Subcutaneous adipose tissue (tissue), 4 donors: Measurements from ENCODE around the gene SEMA7A. TPM values are rescaled to one million over a fixed set of nuclear protein-coding genes. Genes with fewer than 3 reads are reported as not detected.

Experiments
- total RNA-seq, 4 donors: library from RNA; depleted of rRNA; stranded (reverse); fragments of >200 nt; gene quantifications; one replicate each; pipeline ENCODE4 v1.1.0, GENCODE V29; 2016
- TF ChIP-seq, protein P1 (sequence below): fragments of 450-650 bp; IDR thresholded peaks from one replicate; pipeline ENCODE4 v1.5.1; 2016; ENCODE audit warnings: low read depth, mild to moderate bottlenecking, control low read depth, antibody characterized with exemption, moderate library complexity

Gene SEMA7A
- total RNA-seq, 4 donors from 2014 or later, result 0.38 to 2.4 (median 0.74) TPM

DNA sequence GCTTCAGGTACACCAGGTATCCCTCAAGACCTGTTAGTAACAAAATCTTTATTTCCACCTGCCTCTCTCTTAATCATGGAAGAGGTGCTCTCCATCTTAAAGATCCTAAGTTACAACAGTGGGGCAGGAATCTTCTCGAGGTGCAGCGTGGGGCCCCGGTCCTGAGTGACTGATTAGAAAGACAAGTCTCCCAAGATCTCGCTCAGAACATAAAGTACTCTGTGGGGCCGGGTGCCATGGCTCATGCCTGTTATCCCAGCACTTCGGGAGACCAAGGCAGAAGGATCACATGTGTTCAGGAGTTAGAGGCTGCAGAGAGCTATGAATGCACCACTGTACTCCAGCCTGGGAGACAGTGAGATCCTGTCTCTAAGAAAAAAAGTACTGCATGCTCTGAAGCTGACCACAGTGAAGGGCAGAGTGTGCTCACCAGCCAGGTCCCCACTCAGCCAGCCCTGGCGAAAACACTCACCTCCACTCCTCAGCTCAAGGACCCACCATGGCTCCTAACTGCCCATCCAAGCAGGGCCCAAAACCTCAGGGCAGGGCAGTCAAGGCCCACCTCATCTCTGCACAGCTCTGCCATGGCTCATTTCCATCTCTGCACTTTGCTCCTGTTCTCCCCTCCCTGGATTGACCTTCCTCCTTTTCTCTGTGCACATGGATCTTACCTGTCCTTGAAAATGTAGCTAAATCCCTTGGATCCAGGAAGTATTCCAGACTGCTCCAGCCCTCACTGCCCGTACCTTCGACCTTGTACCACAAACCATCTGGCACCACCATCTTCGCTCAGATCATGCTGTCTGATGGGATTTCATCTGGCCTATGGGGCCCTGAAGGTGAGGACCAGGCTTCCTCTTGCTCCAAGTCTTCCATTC, 7.1 kb downstream of the SEMA7A start:
- TF ChIP-seq, protein P1, sequence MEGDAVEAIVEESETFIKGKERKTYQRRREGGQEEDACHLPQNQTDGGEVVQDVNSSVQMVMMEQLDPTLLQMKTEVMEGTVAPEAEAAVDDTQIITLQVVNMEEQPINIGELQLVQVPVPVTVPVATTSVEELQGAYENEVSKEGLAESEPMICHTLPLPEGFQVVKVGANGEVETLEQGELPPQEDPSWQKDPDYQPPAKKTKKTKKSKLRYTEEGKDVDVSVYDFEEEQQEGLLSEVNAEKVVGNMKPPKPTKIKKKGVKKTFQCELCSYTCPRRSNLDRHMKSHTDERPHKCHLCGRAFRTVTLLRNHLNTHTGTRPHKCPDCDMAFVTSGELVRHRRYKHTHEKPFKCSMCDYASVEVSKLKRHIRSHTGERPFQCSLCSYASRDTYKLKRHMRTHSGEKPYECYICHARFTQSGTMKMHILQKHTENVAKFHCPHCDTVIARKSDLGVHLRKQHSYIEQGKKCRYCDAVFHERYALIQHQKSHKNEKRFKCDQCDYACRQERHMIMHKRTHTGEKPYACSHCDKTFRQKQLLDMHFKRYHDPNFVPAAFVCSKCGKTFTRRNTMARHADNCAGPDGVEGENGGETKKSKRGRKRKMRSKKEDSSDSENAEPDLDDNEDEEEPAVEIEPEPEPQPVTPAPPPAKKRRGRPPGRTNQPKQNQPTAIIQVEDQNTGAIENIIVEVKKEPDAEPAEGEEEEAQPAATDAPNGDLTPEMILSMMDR, result no peak

DNA sequence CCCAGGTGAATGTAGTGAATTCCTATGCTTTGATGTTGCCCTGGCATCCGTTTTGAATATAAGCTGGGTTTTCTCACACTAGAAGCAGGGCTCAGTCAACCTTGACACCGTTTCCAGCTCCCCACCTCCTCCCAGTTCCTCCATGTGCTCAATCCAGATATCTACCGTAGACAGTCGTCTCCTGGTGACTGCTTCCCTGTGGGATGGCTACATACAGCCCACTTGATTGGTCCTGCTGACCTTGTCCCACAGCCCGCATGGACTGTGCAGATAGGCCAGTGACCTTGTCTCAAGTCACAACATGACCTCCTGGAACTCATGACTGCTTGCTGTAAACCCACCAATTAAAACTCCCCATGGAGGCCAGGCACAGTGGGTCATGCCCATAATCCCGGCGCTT, 8.1 kb downstream of the SEMA7A start:
- TF ChIP-seq, protein P1, result no peak

DNA sequence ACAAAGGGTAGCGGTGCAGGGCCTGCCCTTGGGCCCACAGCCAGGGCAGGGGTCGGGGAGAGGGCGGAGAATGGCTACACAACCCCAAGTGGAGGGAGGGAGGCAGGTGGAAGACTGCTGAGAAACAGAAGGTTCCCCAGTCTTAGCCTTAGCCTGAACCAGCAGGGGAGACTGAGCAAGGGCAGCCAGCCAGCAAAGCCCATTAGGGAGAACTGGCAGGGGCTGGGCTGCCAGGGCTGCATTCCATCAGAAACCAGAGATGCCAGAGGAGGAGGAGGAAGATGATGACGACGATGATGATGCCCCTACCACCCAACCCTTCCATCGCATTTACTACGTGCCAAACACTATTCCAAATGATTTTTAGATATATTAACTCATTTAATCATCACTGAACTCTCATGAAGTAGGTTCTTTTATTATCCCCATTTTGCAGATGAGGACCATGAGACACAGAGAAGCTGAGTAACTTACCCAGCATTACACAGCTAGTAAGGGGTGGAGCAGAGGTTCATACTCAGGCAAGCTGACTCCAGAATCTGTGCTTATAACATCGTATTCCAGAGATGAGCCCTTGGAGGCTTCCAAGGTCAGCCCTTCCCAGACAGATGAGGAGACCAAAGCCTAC, 8.7 kb downstream of the SEMA7A start:
- TF ChIP-seq, protein P1, result no peak

DNA sequence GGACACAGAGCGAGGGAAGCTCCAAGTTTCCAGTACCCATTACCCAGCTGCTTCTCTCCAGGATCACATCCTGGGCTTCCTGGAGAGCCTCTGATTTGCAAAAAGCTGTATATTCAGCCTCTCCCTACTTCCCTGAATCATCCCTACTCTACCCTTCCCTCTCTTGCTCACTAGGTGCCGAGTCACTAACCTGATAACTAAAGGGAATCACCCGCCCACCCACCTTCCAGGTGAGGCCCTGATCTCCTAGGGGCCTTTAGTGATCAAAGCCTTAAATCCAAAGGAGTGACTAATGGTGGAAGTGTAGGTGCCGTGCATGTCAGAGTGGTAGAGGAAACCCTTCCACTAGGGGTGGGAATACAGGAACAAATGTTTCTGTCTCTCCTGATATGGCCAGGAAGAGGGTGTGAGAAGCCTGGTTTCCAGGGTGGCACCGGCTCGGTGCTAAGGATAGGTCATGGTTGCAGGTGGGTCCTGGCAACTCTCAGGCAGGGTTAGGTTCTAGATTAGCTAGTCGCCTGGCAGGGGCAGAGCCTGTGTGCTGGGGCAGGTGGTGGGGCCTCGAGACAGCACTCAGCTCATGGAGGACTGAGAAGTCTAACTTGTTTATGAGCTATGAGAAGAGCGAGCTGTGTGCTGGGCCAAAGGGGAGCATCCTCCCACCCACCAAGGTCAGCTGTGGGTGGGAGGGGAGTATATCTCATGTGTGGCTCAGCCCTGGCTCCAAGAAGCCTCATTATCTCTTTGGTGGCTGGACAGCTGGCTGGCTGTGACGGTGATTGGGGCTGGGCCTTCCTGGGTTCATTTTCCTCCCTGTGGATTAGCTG, 10.1 kb downstream of the SEMA7A start:
- TF ChIP-seq, protein P1, result no peak

DNA sequence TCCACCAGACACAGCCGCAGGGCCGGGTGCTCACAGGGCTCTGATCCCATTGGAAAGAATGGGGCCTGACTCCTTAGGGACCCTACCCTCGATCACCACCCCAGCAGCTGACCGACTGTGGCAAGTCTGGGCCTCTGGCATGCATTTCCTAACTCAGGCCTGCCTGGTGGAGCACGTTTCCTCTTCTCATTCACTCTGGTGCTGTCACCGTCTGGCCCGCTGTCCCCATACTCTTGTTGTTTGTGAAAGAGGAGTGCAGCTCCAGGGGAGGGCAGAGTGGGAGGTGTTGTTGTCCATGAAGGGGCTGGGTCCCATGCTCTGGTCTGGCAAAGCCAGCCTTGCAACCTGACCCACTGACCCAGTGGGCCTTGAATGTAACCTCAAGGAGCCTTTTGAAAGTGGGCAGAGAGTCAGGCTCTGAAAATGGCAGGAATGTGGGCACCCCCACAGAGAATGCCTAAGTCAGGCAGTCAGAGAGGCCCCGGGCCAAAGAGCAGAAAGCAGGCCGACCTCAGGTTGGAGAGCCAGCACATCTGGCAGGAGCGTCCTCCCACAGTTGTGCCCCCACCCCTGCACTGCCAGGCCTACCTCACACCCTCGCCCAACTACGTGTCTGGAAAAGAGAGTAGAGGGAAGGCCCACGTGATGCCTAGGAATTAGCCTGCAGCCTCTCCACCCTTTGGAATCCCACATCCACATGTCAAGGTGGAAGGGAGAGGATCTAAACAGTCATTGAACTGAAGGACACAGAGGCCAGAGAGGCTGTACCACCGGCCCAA, 10.9 kb downstream of the SEMA7A start:
- TF ChIP-seq, protein P1, result no peak

DNA sequence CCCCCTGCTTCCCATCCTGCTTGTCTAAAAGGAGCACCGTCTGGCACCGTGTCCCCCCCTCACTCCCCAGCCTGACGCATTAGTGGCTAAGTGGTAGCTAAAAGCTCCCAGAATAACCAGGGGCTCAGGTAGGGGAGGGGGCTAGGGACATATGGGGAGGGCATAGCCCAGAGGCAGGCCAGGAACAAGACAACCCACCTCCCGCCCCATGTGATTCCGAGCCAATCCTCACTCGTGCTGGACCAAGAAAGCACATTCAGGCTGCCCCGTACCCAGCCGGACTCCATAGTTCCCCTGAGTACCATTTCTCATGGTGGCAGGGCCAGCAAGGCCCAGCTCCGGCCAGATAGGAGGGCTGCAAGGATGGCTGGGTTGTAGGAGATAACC, 11.5 kb downstream of the SEMA7A start:
- TF ChIP-seq, protein P1, result no peak
